HepG2 (cell line): ENCODE results near the gene DPAGT1. TPM values are rescaled to one million over a fixed set of nuclear protein-coding genes. Genes with fewer than 3 reads are reported as not detected.
A peak's percentile ranks its signal among the peaks of the same experiment; 100 is the strongest.

Experiments
- ATAC-seq: fragments of 200-7000 bp; cut with Tn5 transposase; 3 replicates; pipeline ENCODE4 v1.9.1; 2020; ENCODE audit warnings: mild to moderate bottlenecking, moderate library complexity
- BruUV-seq: library from RNA; stranded (reverse); fragments of 400-500 nt; replicated peaks from 2 replicates; lab custom pipeline; 2021; lab: Mats Ljungman, UMichigan
- CTCF ChIA-PET: fragments of 300-600 bp; formaldehyde crosslinking; extraction: SDS; loops from one replicate; lab custom pipeline; 2021; ENCODE audit warnings: low total read pairs, inconsistent platforms, low intra/inter-chr PET ratio; lab: Yijun Ruan, JAX
- POLR2A ChIA-PET: fragments of 350-600 bp; sonication (Branson Sonifier 250); formaldehyde crosslinking; loops from one replicate; lab custom pipeline; 2020; ENCODE audit warnings: antibody characterized with exemption, inconsistent platforms; lab: Yijun Ruan, JAX
- DNase-seq: peaks from one replicate; pipeline ENCODE4 v3.0.0-alpha.2; 2015; ENCODE audit warnings: low spot score
- FAIRE-seq: peaks from 3 replicates; lab custom pipeline; 2011; peaks lifted over from hg19 to GRCh38; lab: Jason Lieb, UNC
- H2AFZ ChIP-seq: one replicate; pipeline ENCODE4 v1.6.1; 2011; ENCODE audit warnings: low read length, inconsistent platforms
- H3K27ac ChIP-seq: fragments of 300-600 bp; 3 replicates; pipeline ENCODE4 v1.8.0; 2011; ENCODE audit warnings: mixed run types, mild to moderate bottlenecking, mixed read lengths, low read length, inconsistent platforms; ENCODE audit not compliant: insufficient read depth; ENCODE audit errors: extremely low read length
- H3K27me3 ChIP-seq, 2 experiments: fragments of 200-600 bp in 1 of 2; 2 replicates in 1 of 2; 3 replicates in 1 of 2; pipeline versions ENCODE4 v1.6.0 to v1.8.0; 2011; ENCODE audit warnings: low read length in 2 of 2, mild to moderate bottlenecking in 2 of 2, moderate library complexity in 2 of 2, inconsistent platforms in 1 of 2; ENCODE audit not compliant: insufficient read depth in 2 of 2, control insufficient read depth in 1 of 2
- H3K36me3 ChIP-seq, 2 experiments: fragments of 200-600 bp in 1 of 2; replicated peaks in 1 of 2; 2 replicates in 1 of 2; 3 replicates in 1 of 2; pipeline versions ENCODE4 v1.5.1 to v1.8.0; 2011; ENCODE audit warnings: low read length in 2 of 2, inconsistent platforms in 1 of 2; ENCODE audit not compliant: insufficient read depth in 2 of 2, control insufficient read depth in 1 of 2
- H3K4me1 ChIP-seq: 2 replicates; pipeline ENCODE4 v1.5.1; 2012; ENCODE audit warnings: low read length, inconsistent platforms; ENCODE audit not compliant: insufficient read depth
- H3K4me2 ChIP-seq: 2 replicates; pipeline ENCODE4 v1.6.0; 2011; ENCODE audit warnings: low read depth, low read length, inconsistent platforms
- H3K4me3 ChIP-seq, 3 experiments: fragments of 200-600 bp in 1 of 3; sonication (generic), shearing (Covaris generic) in 1 of 3; replicated peaks in 1 of 3; 2 replicates each; pipeline ENCODE4 v1.5.1; 2011 to 2016; ENCODE audit warnings: low read length in 3 of 3, inconsistent platforms in 2 of 3, low read depth in 2 of 3, mild to moderate bottlenecking in 2 of 3, control low read depth in 1 of 3, mixed read lengths in 1 of 3; ENCODE audit not compliant: insufficient read depth in 1 of 3
- H3K79me2 ChIP-seq: one replicate; pipeline ENCODE4 v1.6.1; 2011; ENCODE audit warnings: low read length, inconsistent platforms; ENCODE audit not compliant: insufficient read depth
- H3K9ac ChIP-seq: 2 replicates; pipeline ENCODE4 v1.6.0; 2011; ENCODE audit warnings: mild to moderate bottlenecking, low read depth, low read length, inconsistent platforms; ENCODE audit not compliant: insufficient read depth
- H3K9me3 ChIP-seq: 2 replicates; pipeline ENCODE4 v1.5.1; 2012; ENCODE audit warnings: mild to moderate bottlenecking, low read length
- H4K20me1 ChIP-seq: 2 replicates; pipeline ENCODE4 v1.6.0; 2011; ENCODE audit warnings: inconsistent platforms, mild to moderate bottlenecking, low read length, moderate library complexity; ENCODE audit not compliant: insufficient read depth
- DNMT3B ChIP-seq: conservative IDR thresholded peaks from 2 replicates; pipeline ENCODE4 v1.6.1; 2016; ENCODE audit warnings: missing biosample characterization, control low read depth
- FIP1L1 ChIP-seq: fragments of 200-400 bp; formaldehyde crosslinking; IDR thresholded peaks from 2 replicates; pipeline ENCODE4 v1.6.1; 2018; ENCODE audit warnings: low read depth, mild to moderate bottlenecking, low read length, moderate library complexity, borderline replicate concordance; ENCODE audit not compliant: insufficient read depth
- GZF1 ChIP-seq: sonication (generic); formaldehyde crosslinking; IDR thresholded peaks from 2 replicates; pipeline ENCODE4 v1.5.1; 2020; ENCODE audit warnings: mild to moderate bottlenecking, missing genetic modification reagents
- HNRNPH1 ChIP-seq: fragments of 200-400 bp; formaldehyde crosslinking; optimal IDR thresholded peaks from 2 replicates; pipeline ENCODE3; 2017; ENCODE audit warnings: mild to moderate bottlenecking, low read depth, low read length
- HNRNPK ChIP-seq: fragments of 200-400 bp; formaldehyde crosslinking; IDR thresholded peaks from 2 replicates; pipeline ENCODE4 v1.6.1; 2018; ENCODE audit warnings: low read length, low read depth, moderate library complexity, mild to moderate bottlenecking; ENCODE audit not compliant: poor library complexity, severe bottlenecking
- KDM2A ChIP-seq: sonication (generic); formaldehyde crosslinking; IDR thresholded peaks from 2 replicates; pipeline ENCODE4 v1.4.0; 2020; ENCODE audit warnings: low read depth, missing genetic modification reagents, borderline replicate concordance
- NAIF1 ChIP-seq: sonication (generic); formaldehyde crosslinking; IDR thresholded peaks from 2 replicates; pipeline ENCODE4 v1.5.0; 2020; ENCODE audit warnings: mild to moderate bottlenecking, missing genetic modification reagents, borderline replicate concordance
- NBN ChIP-seq: fragments of 450-650 bp; conservative IDR thresholded peaks from 2 replicates; pipeline ENCODE4 v1.6.1; 2017
- NCOR1 ChIP-seq: fragments of 200-600 bp; sonication (generic); IDR thresholded peaks from 2 replicates; pipeline ENCODE4 v1.7.0; 2017; ENCODE audit warnings: antibody characterized with exemption, low read length, borderline replicate concordance
- NR2F6 ChIP-seq, 2 experiments: IDR thresholded peaks; 2 replicates each; pipeline ENCODE4 v1.6.1; 2016; ENCODE audit warnings: antibody characterized with exemption in 1 of 2, mild to moderate bottlenecking in 1 of 2
- SMARCC2 ChIP-seq: fragments of 450-650 bp; IDR thresholded peaks from 2 replicates; pipeline ENCODE4 v1.6.1; 2017; ENCODE audit warnings: antibody characterized with exemption, mild to moderate bottlenecking
- TOE1 ChIP-seq: sonication (generic); formaldehyde crosslinking; IDR thresholded peaks from 2 replicates; pipeline ENCODE4 v1.4.0; 2020; ENCODE audit warnings: mild to moderate bottlenecking, missing genetic modification reagents
- ZFP62 ChIP-seq: sonication (generic); formaldehyde crosslinking; IDR thresholded peaks from 2 replicates; pipeline ENCODE4 v1.4.0; 2020; ENCODE audit warnings: missing genetic modification reagents
- ZNF317 ChIP-seq: sonication (generic); formaldehyde crosslinking; IDR thresholded peaks from 2 replicates; pipeline ENCODE4 v1.5.0; 2020; ENCODE audit warnings: mild to moderate bottlenecking, missing genetic modification reagents
- ZNF660 ChIP-seq: sonication (generic); formaldehyde crosslinking; IDR thresholded peaks from 2 replicates; pipeline ENCODE4 v1.5.1; 2020; ENCODE audit warnings: mild to moderate bottlenecking, low read depth, missing genetic modification reagents, borderline replicate concordance
- ZNF761 ChIP-seq: sonication (generic); formaldehyde crosslinking; conservative IDR thresholded peaks from 2 replicates; pipeline ENCODE4 v1.4.0; 2020; ENCODE audit warnings: mild to moderate bottlenecking, missing genetic modification reagents
- ZSCAN9 ChIP-seq: IDR thresholded peaks from 2 replicates; pipeline ENCODE4 v1.6.1; 2016; ENCODE audit warnings: borderline replicate concordance
- WGBS: methylation state at CpG from one replicate; pipeline ENCODE4 v1.1.6; 2017; ENCODE audit warnings: low lambda C conversion rate; 5-methylcytosine and 5-hydroxymethylcytosine counted together
- in situ Hi-C: cut with HindIII; loops from 2 replicates; pipeline ENCODE4 v1.10.0; 2017; ENCODE audit warnings: low pct_unique_long_range_greater_than_20kb; ENCODE audit not compliant: extremely low pct_ligation_motif_present
- intact Hi-C: fragments of 100-400 bp; cut with micrococcal nuclease; formaldehyde crosslinking; loops from one replicate; pipeline ENCODE4 v1.10.0; 2022; ENCODE audit not compliant: unreplicated experiment
- polyA plus RNA-seq, 8 experiments: library from polyadenylated mRNA; depleted of rRNA in 3 of 8; stranded (reverse) in 7 of 8; unstranded in 1 of 8; fragments of >200 nt; fragmentation: Illumina TruSeq in 4 of 8; extraction: Trizol in 4 of 8; gene quantifications; 2 replicates each; pipeline versions ENCODE4 v1.2.1 to v1.2.3, GENCODE V29; 2011 to 2016; ENCODE audit warnings: low read depth in 4 of 8, missing spikeins in 1 of 8, mixed read lengths in 1 of 8; ENCODE audit not compliant: insufficient read depth in 1 of 8
- total RNA-seq, 5 experiments: library from RNA; depleted of rRNA; stranded (reverse); fragments of >200 nt; fragmentation: Illumina TruSeq; extraction: Trizol; gene quantifications; 2 replicates each; pipeline ENCODE4 v1.2.3, GENCODE V29; 2016; ENCODE audit warnings: low read depth in 1 of 5
- TF ChIP-seq, protein P1 (sequence below): sonication (generic); formaldehyde crosslinking; IDR thresholded peaks from 2 replicates; pipeline ENCODE4 v1.5.0; 2020; ENCODE audit warnings: mild to moderate bottlenecking, missing genetic modification reagents, moderate library complexity
- TF ChIP-seq, protein P2 (sequence below): sonication (generic); formaldehyde crosslinking; IDR thresholded peaks from 2 replicates; pipeline ENCODE4 v1.4.0; 2020; ENCODE audit warnings: missing genetic modification reagents
- TF ChIP-seq, protein P3 (sequence below): sonication (generic); formaldehyde crosslinking; IDR thresholded peaks from 2 replicates; pipeline ENCODE4 v1.5.0; 2020; ENCODE audit warnings: missing genetic modification reagents

DPAGT1 gene
- total and polyA plus RNA-seq, 2 of the 13 experiments (the other 11 are each of a cell fraction or from before 2014, with no cell fraction given): 37.6 to 70.7 TPM

DNA sequence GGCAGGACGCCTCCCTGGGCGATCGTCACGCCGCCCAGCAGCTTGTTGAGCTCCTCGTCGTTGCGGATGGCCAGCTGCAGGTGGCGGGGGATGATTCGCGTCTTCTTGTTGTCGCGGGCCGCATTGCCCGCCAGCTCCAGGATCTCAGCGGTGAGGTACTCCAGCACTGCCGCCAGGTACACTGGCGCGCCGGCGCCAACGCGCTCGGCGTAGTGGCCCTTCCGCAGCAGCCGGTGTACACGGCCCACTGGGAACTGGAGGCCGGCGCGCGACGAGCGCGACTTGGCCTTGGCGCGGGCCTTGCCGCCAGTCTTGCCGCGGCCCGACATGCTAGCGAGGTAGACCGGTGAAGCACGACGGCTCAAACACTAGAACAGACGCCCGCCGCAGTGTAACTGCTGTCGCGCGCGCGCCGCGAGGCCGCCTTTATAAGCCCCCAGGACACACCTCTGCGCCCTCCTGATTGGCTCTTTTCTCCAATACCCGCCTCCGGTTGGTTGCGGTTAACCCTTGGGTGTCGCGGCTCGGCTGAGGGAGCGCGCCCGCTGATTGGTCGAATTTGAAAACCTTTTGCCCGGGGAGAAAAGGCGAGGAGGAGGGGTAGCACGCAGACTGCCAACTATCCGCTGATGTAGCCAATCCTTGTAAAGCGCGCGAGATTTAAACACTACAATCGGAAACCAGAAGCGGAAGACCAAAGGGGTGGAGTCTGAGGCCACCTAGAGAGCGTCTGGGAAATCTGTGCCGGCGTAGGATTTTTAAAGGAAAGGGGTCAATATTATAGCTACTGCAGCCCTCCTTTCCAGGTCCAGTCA is 6.4 kb downstream of the DPAGT1 start (continued):
- TF ChIP-seq TOE1 (CRISPR knock-in tag): no peak

DNA sequence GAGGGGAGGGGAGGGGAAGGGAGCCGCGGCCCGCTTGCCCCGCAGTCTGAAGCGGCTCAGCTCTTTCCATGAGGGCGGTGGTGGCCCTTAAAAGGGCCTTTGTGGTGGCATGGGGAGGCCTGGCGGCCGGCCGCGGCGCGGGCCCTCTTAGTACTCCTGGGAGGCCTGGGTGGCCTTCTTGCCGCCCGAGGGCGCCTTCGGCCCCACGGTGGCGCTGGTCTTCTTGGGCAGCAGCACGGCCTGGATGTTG is 6.9 kb downstream of the DPAGT1 start:
- peaks cover 38% of the 10 kb centered on the region for H3K4me1 ChIP-seq
- intact Hi-C loops: loop anchor here (2.0 kb wide), 4 partner anchors 30 to 64 kb away; partner anchors contain the start of genes HYOU1 and SLC37A4
- BruUV-seq: no TSS peak
- POLR2A ChIA-PET: interaction anchor here (0.7 to 3.1 kb wide), 22 partner anchors 9 to 274 kb away, joined by 3 to 109 read pairs (median 5); partner anchors contain the start of genes C2CD2L, HINFP, HMBS and RPS25
- H3K27me3 ChIP-seq: no peaks in the 10 kb centered on the region
- H3K36me3 ChIP-seq: peaks cover 10 to 36% of the 10 kb centered on the region in 2 experiments; a peak in 4 of 5 replicates
- no peaks in the 10 kb centered on the region for H3K9me3 ChIP-seq
- ATAC-seq: peak; percentile 81
- no peak overlapping the region for H2AFZ ChIP-seq
- in situ Hi-C loops: no loop called here
- H3K79me2 ChIP-seq: peaks cover 31% of the 10 kb centered on the region
- peaks cover 16% of the 10 kb centered on the region for H4K20me1 ChIP-seq
- DNase-seq: peak; percentile 64
- CTCF ChIA-PET: no interaction called here
- WGBS: no CpG with 5 or more reads among the region's 19 CpGs
- H3K4me2 ChIP-seq: peak overlapping the region; percentile 64
- no peak for FAIRE-seq
- peak overlapping the region; percentile 93 for H3K9ac ChIP-seq
- H3K27ac ChIP-seq: peak overlapping the region; percentile 78
- H3K4me3 ChIP-seq: peak overlapping the region; percentile 78 to 93 (median 91)
- TF ChIP-seq NCOR1: no peak
- TF ChIP-seq ZNF660 (CRISPR knock-in tag): no peak
- TF ChIP-seq FIP1L1: no peak
- no peak for TF ChIP-seq ZFP62 (CRISPR knock-in tag)
- TF ChIP-seq, protein P1, sequence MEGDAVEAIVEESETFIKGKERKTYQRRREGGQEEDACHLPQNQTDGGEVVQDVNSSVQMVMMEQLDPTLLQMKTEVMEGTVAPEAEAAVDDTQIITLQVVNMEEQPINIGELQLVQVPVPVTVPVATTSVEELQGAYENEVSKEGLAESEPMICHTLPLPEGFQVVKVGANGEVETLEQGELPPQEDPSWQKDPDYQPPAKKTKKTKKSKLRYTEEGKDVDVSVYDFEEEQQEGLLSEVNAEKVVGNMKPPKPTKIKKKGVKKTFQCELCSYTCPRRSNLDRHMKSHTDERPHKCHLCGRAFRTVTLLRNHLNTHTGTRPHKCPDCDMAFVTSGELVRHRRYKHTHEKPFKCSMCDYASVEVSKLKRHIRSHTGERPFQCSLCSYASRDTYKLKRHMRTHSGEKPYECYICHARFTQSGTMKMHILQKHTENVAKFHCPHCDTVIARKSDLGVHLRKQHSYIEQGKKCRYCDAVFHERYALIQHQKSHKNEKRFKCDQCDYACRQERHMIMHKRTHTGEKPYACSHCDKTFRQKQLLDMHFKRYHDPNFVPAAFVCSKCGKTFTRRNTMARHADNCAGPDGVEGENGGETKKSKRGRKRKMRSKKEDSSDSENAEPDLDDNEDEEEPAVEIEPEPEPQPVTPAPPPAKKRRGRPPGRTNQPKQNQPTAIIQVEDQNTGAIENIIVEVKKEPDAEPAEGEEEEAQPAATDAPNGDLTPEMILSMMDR: peak; percentile 85
- TF ChIP-seq KDM2A (CRISPR knock-in tag): no peak
- TF ChIP-seq ZNF761: peak; percentile 51; the same call in 1 of the 2 replicates
- TF ChIP-seq GZF1 (CRISPR knock-in tag): no peak
- no peak for TF ChIP-seq NR2F6 (IDR thresholded peaks at IDR 0.05)
- TF ChIP-seq NR2F6 (CRISPR knock-in tag; IDR thresholded peaks at IDR 0.05): 0 out of 2 replicates have a peak, but pooled peaks have one; percentile 8
- no peak for TF ChIP-seq ZSCAN9
- TF ChIP-seq, protein P2, sequence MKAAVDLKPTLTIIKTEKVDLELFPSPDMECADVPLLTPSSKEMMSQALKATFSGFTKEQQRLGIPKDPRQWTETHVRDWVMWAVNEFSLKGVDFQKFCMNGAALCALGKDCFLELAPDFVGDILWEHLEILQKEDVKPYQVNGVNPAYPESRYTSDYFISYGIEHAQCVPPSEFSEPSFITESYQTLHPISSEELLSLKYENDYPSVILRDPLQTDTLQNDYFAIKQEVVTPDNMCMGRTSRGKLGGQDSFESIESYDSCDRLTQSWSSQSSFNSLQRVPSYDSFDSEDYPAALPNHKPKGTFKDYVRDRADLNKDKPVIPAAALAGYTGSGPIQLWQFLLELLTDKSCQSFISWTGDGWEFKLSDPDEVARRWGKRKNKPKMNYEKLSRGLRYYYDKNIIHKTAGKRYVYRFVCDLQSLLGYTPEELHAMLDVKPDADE (CRISPR knock-in tag): no peak
- peak; percentile 84 for TF ChIP-seq HNRNPK
- no peak for TF ChIP-seq DNMT3B
- TF ChIP-seq, protein P3, sequence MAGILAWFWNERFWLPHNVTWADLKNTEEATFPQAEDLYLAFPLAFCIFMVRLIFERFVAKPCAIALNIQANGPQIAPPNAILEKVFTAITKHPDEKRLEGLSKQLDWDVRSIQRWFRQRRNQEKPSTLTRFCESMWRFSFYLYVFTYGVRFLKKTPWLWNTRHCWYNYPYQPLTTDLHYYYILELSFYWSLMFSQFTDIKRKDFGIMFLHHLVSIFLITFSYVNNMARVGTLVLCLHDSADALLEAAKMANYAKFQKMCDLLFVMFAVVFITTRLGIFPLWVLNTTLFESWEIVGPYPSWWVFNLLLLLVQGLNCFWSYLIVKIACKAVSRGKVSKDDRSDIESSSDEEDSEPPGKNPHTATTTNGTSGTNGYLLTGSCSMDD (CRISPR knock-in tag): no peak
- TF ChIP-seq NAIF1 (CRISPR knock-in tag): no peak; the same call in 1 of the 2 replicates
- TF ChIP-seq HNRNPH1: no peak
- TF ChIP-seq SMARCC2: no peak
- TF ChIP-seq ZNF317 (CRISPR knock-in tag): no peak
- TF ChIP-seq NBN: no peak
